Astrocyte of the cerebellum (primary cell): Measurements from ENCODE around the gene BANF2.

ENCODE experiments used
- DNase-seq: peaks from one replicate; pipeline ENCODE4 v3.0.0-alpha.2; 2011; ENCODE audit warnings: low read depth
- H3K4me3 ChIP-seq: 2 replicates; pipeline ENCODE4 v1.5.1; 2011; ENCODE audit warnings: mild to moderate bottlenecking, low read depth, low read length, moderate library complexity
- CTCF ChIP-seq: IDR thresholded peaks from 2 replicates; pipeline ENCODE4 v1.5.1; 2012; ENCODE audit warnings: low read length, low read depth, moderate library complexity, mild to moderate bottlenecking; ENCODE audit errors: missing control alignments
- in situ Hi-C: cut with HindIII; loops from 2 replicates; pipeline ENCODE4 v1.10.0; 2017; ENCODE audit warnings: low sequenced_read_pairs

BANF2 gene

GRCh38 chr20:17708675-17709360 is 9.1 kb downstream of the BANF2 start:
- no peak for DNase-seq
- no peak for TF ChIP-seq CTCF
- in situ Hi-C loops = no loop called here

GRCh38 chr20:17709361-17710293 is 9.9 kb downstream of the BANF2 start:
- no peak for DNase-seq
- TF ChIP-seq CTCF = no peak
- H3K4me3 ChIP-seq = no peak overlapping the region
- in situ Hi-C loops = loop anchor here (5.0 kb wide), 1 partner anchor 48 kb away; no protein-coding TSS in a partner anchor

More at GRCh38 chr20:17708675-17709360, 9.1 kb downstream of the BANF2 start:
- no peak overlapping the region for H3K4me3 ChIP-seq

- in situ Hi-C loops = loop anchor here (5.0 kb wide), 1 partner anchor 47 kb away; no protein-coding TSS in a partner anchor
- no peak for DNase-seq
- TF ChIP-seq CTCF = no peak
- no peak overlapping the region for H3K4me3 ChIP-seq
Observed at GRCh38 chr20:17710379-17711266, 10.9 kb downstream of the BANF2 start.

- no peak for TF ChIP-seq CTCF
- no peak for DNase-seq
- H3K4me3 ChIP-seq = no peak overlapping the region
- in situ Hi-C loops = loop anchor here (5.0 kb wide), 1 partner anchor 46 kb away; no protein-coding TSS in a partner anchor
Observed at GRCh38 chr20:17711267-17711627, 11.5 kb downstream of the BANF2 start.

GRCh38 chr20:17712201-17712600 is 12.4 kb downstream of the BANF2 start:
- in situ Hi-C loops = loop anchor here (5.0 kb wide), 1 partner anchor 45 kb away; no protein-coding TSS in a partner anchor
- no peak for TF ChIP-seq CTCF

GRCh38 chr20:17712708-17713107 is 12.9 kb downstream of the BANF2 start:
- in situ Hi-C loops = loop anchor here (5.0 kb wide), 1 partner anchor 45 kb away; no protein-coding TSS in a partner anchor
- DNase-seq = no peak
- H3K4me3 ChIP-seq = no peak overlapping the region
- no peak for TF ChIP-seq CTCF

More at GRCh38 chr20:17712201-17712600, 12.4 kb downstream of the BANF2 start:
- H3K4me3 ChIP-seq = no peak overlapping the region
- DNase-seq = no peak
